Left ventricle myocardium inferior (tissue), 1 donor: ENCODE data around the gene TLE1. TPM values are rescaled to one million over a fixed set of nuclear protein-coding genes. Genes with fewer than 3 reads are reported as not detected.

Experiments
- DNase-seq: peaks from one replicate; pipeline ENCODE4 v3.0.0-alpha.2; 2020
- H3K27ac ChIP-seq: fragments of 200-600 bp; replicated peaks from 2 replicates; pipeline ENCODE4 v1.8.0; 2021
- H3K27me3 ChIP-seq: fragments of 200-600 bp; 2 replicates; pipeline ENCODE4 v1.8.0; 2021; ENCODE audit warnings: low read depth
- H3K36me3 ChIP-seq: fragments of 200-600 bp; 2 replicates; pipeline ENCODE4 v1.8.0; 2021
- H3K4me1 ChIP-seq: fragments of 200-600 bp; 2 replicates; pipeline ENCODE4 v1.8.0; 2021
- H3K4me3 ChIP-seq: fragments of 200-600 bp; 2 replicates; pipeline ENCODE4 v1.8.0; 2021; ENCODE audit warnings: mild to moderate bottlenecking, moderate library complexity
- H3K9me3 ChIP-seq: fragments of 200-600 bp; replicated peaks from 2 replicates; pipeline ENCODE4 v1.8.0; 2021
- CTCF ChIP-seq: fragments of 200-600 bp; IDR thresholded peaks from 2 replicates; pipeline ENCODE4 v1.8.0; 2021; ENCODE audit warnings: antibody characterized with exemption, mild to moderate bottlenecking, borderline replicate concordance
- intact Hi-C: fragments of 100-400 bp; cut with micrococcal nuclease; formaldehyde crosslinking; loops from one replicate; pipeline ENCODE4 v1.11.0; 2022
- total RNA-seq: library from RNA; stranded (reverse); fragmentation: NEBNext Ultra II Directional; extraction: Animal tissue kit (Norgen Biotek cat#: 25700); gene quantifications from one replicate; pipeline ENCODE4 v1.2.1, GENCODE V29; 2021
- donor health status: DM: no; HTN: yes; CAD: no; lungs with severe emphysema.

TLE1 gene
- total RNA-seq, 1 donor from 2014 or later, result 8.5 TPM

- intact Hi-C loops, result no loop called here
- H3K4me1 ChIP-seq, result no peaks in the 10 kb centered on the region
- no peak overlapping the region for H3K27ac ChIP-seq
- TF ChIP-seq CTCF, result no peak
- no peak for DNase-seq
- H3K27me3 ChIP-seq, result no peaks in the 10 kb centered on the region
- no peaks in the 10 kb centered on the region for H3K36me3 ChIP-seq
- H3K9me3 ChIP-seq, result no peaks in the 10 kb centered on the region
- no peak overlapping the region for H3K4me3 ChIP-seq
Measured at GRCh38 chr9:81536242-81537025, 152.9 kb downstream of the TLE1 start.

GRCh38 chr9:81535542-81536241, 153.7 kb downstream of the TLE1 start:
- no peak for TF ChIP-seq CTCF
- Histone ChIP-seq H3K36me3 (no peaks in the 10 kb centered on the region), H3K27me3 (no peaks in the 10 kb centered on the region), H3K4me3 (no peak overlapping the region), H3K9me3 (no peaks in the 10 kb centered on the region), H3K27ac (no peak overlapping the region), H3K4me1 (no peaks in the 10 kb centered on the region)
- intact Hi-C loops, result no loop called here
- no peak for DNase-seq

- H3K9me3 ChIP-seq, result no peaks in the 10 kb centered on the region
- H3K36me3 ChIP-seq, result no peaks in the 10 kb centered on the region
- intact Hi-C loops, result no loop called here
- DNase-seq, result no peak
- H3K4me3 ChIP-seq, result no peak overlapping the region
- peaks cover 8% of the 10 kb centered on the region for H3K4me1 ChIP-seq
- H3K27ac ChIP-seq, result no peak overlapping the region
- TF ChIP-seq CTCF, result no peak
- H3K27me3 ChIP-seq, result no peaks in the 10 kb centered on the region
Measured at GRCh38 chr9:81534138-81534875, 155.0 kb downstream of the TLE1 start.

Other genes starting within 250 kb of the TLE1 start
- not detected for gene SPATA31D4, start 238.9 kb upstream of the TLE1 start, total RNA-seq